ENCODE data around the gene ZNF30. TPM values are rescaled to one million over a fixed set of nuclear protein-coding genes. Genes with fewer than 3 reads are reported as not detected.

Gene ZNF30
- total RNA-seq, 1 experiment from 2014 or later: 8.3 TPM

DNA sequence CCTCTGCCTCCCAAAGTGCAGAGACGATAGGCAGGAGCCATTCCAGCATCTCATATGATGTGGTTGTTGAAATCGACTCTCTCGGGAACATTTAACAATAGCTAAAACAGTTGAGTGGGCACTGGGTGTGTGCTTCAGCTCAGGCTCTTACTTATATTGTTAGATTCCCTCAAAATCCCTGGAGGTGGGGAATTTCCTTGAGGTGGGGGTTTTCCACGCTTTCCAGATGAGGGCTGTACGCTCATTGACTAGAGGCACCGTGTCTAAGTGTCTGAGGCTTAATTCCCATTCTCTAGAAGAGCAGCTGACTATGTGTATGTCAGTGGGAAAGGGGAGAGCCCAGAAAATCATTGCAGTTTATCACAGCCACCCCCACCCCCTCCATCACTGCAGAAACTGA is 62.6 kb downstream of the ZNF30 start:
- no peaks in the 10 kb centered on the region for H3K27me3 ChIP-seq (ENCODE audit: insufficient read depth, low read length)
- no peak overlapping the region for H2BK20ac ChIP-seq (ENCODE audit: low read depth, low read length, poor library complexity, severe bottlenecking)
- no peak overlapping the region for H3K4me2 ChIP-seq (ENCODE audit: insufficient read depth, insufficient read length, low read length)
- H3K27ac ChIP-seq (ENCODE audit: insufficient read length, low read depth, low read length): no peak overlapping the region
- no peak for DNase-seq
- H3K9me3 ChIP-seq (ENCODE audit: control insufficient read depth, low read depth, low read length): no peaks in the 10 kb centered on the region
- H3K4ac ChIP-seq (ENCODE audit: low read depth, low read length): no peak overlapping the region
- no peak overlapping the region for H2BK15ac ChIP-seq (ENCODE audit: low read depth, low read length)
- H2BK12ac ChIP-seq (ENCODE audit: insufficient read length, low read depth, low read length): no peak overlapping the region
- H3K14ac ChIP-seq (ENCODE audit: insufficient read depth, low read length): no peak overlapping the region
- H3K9ac ChIP-seq (ENCODE audit: extremely low read depth, insufficient read length, low read length): no peak overlapping the region
- H2AFZ ChIP-seq (ENCODE audit: low read length): no peak overlapping the region
- peaks cover 1 to 9% of the 10 kb centered on the region in 2 experiments for H3K9me3 Mint-ChIP-seq
- H3K4me1 ChIP-seq (ENCODE audit: insufficient read depth, low read length): peaks cover 6% of the 10 kb centered on the region; the same call in 1 of the 2 replicates
- no peaks in the 10 kb centered on the region for H3K79me2 ChIP-seq (ENCODE audit: insufficient read depth, low read length)
- peaks cover 0 to 6% (median 0%) of the 10 kb centered on the region in 3 experiments; a peak in 3 of 7 replicates for H3K36me3 Mint-ChIP-seq (ENCODE audit: insufficient read depth in 1 of 3, low read depth in 3 of 3)
- WGBS (ENCODE audit: extremely low coverage, insufficient read length, low lambda C conversion rate): no CpG with 5 or more reads among the region's 6 CpGs
- H2BK120ac ChIP-seq (ENCODE audit: low read depth, low read length, poor library complexity, severe bottlenecking): no peak overlapping the region
- H3K4me1 Mint-ChIP-seq: peaks cover 14 to 15% of the 10 kb centered on the region in 2 experiments
- no peak overlapping the region for H3K23ac ChIP-seq (ENCODE audit: insufficient read length, low read depth, low read length)
- no peak overlapping the region for H4K8ac ChIP-seq (replicated peaks; ENCODE audit: insufficient read length, low read depth, low read length)
- H3K4me3 Mint-ChIP-seq: no peak overlapping the region
- H3K18ac ChIP-seq (ENCODE audit: insufficient read length, low read depth, low read length): no peak overlapping the region
- no peak overlapping the region; a peak in 1 of 7 replicates for H3K27ac Mint-ChIP-seq
- H3K56ac ChIP-seq (ENCODE audit: insufficient read length, low read depth, low read length): no peak overlapping the region
- no peak overlapping the region for H4K91ac ChIP-seq (ENCODE audit: insufficient read length, low read depth, low read length)
- H2AK5ac ChIP-seq (ENCODE audit: insufficient read length, low read length): no peak overlapping the region
- no peaks in the 10 kb centered on the region for H4K20me1 ChIP-seq (ENCODE audit: control insufficient read depth, insufficient read depth, insufficient read length)
- no peaks in the 10 kb centered on the region for H3K79me1 ChIP-seq (ENCODE audit: insufficient read depth, low read depth, low read length, poor library complexity, severe bottlenecking)
- no peaks in the 10 kb centered on the region for H3K23me2 ChIP-seq (ENCODE audit: insufficient read length, low read depth, low read length, poor library complexity, severe bottlenecking)
- no peak overlapping the region for H2BK5ac ChIP-seq (ENCODE audit: insufficient read length, low read length)
- no peak overlapping the region for H4K5ac ChIP-seq (ENCODE audit: insufficient read length, low read depth, low read length)
- TF ChIP-seq CTCF (conservative IDR thresholded peaks at IDR 0.05): no peak
- H3K27me3 Mint-ChIP-seq (ENCODE audit: low read depth): no peaks in the 10 kb centered on the region; the same call in 1 of the 2 replicates
- H3T11ph ChIP-seq (ENCODE audit: low read length): no peak overlapping the region

Data from H9 (cell line).